ENCODE data around the gene PDPN. TPM values are rescaled to one million over a fixed set of nuclear protein-coding genes. Genes with fewer than 3 reads are reported as not detected.

PDPN gene
- total and polyA plus RNA-seq, 2 of the 8 experiments (the other 6 are each of a cell fraction or from before 2014, with no cell fraction given) = 44.7 to 169 TPM

DNA sequence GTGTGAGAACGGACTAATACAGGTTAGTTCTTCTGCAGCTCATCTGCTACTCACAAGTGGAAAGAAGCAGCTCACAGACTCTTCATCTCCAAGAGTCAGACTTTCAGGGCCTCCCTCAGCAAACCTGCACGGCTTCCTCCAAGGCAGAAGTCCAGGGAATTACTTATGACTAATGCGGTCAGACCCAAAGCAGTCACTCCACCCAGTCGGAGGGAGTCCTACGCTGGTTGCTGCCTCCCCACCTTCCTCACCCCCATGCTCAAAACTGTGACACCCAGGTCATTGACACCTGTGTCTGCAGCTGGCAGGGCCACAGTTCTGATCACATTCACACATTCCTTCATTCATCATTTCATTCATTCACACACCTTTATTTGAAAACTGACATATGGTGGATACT, 77.9 kb downstream of the PDPN start:
- no peaks in the 10 kb centered on the region for H3K36me3 ChIP-seq (ENCODE audit: control insufficient read depth in 2 of 4, insufficient read depth in 4 of 4, low read length in 3 of 4)
- H2BK12ac ChIP-seq (ENCODE audit: low read depth, low read length) = no peak overlapping the region
- H3K27ac ChIP-seq (ENCODE audit: low read depth, low read length) = no peak overlapping the region
- no peak overlapping the region for H3K4me3 ChIP-seq (ENCODE audit: extremely low read depth in 1 of 4, insufficient read depth in 2 of 4, low read depth in 3 of 4, low read length in 4 of 4)
- H4K8ac ChIP-seq (ENCODE audit: extremely low read depth, insufficient read depth, low read length) = no peak overlapping the region
- WGBS, 2 experiments (ENCODE audit: extremely low coverage in 1 of 2, insufficient coverage in 1 of 2, insufficient read length in 1 of 2, insufficient replicate concordance in 2 of 2, low coverage in 1 of 2, low lambda C conversion rate in 2 of 2, missing lambda C conversion rate in 1 of 2) = 97% methylated on average over 5 of the region's 5 CpGs; no CpG with 5 or more reads in 1 of the 2 experiments
- H4K20me1 ChIP-seq (replicated peaks in 1 of 2; ENCODE audit: control insufficient read depth in 1 of 2, insufficient read depth in 2 of 2, low read length in 2 of 2) = no peaks in the 10 kb centered on the region
- no peak overlapping the region for H2AK5ac ChIP-seq (ENCODE audit: low read depth, low read length)
- CTCF ChIA-PET (ENCODE audit: partially characterized antibody) = interaction anchor here (1.2 kb wide), 1 partner anchor 269 kb away, joined by 3 read pairs; no protein-coding TSS in a partner anchor
- no peaks in the 10 kb centered on the region for H3K27me3 ChIP-seq (replicated peaks in 1 of 4; ENCODE audit: control insufficient read depth in 3 of 4, extremely low read depth in 1 of 4, insufficient read depth in 3 of 4, low read length in 3 of 4)
- H3K23ac ChIP-seq (ENCODE audit: insufficient read length) = no peak overlapping the region
- H3K56ac ChIP-seq (replicated peaks; ENCODE audit: insufficient read length, low read depth, low read length) = no peak overlapping the region
- H2BK5ac ChIP-seq (ENCODE audit: low read depth, low read length) = no peak overlapping the region
- no peaks in the 10 kb centered on the region for H3K4me1 ChIP-seq (replicated peaks in 1 of 4; ENCODE audit: control insufficient read depth in 3 of 4, insufficient read depth in 4 of 4, low read length in 3 of 4)
- H3K9ac ChIP-seq (replicated peaks in 1 of 4; ENCODE audit: extremely low read depth in 1 of 4, low read depth in 3 of 4, low read length in 3 of 4) = no peak overlapping the region
- no peak overlapping the region for H3K4me2 ChIP-seq (ENCODE audit: insufficient read depth in 1 of 2, low read depth in 2 of 2, low read length in 2 of 2)
- no peaks in the 10 kb centered on the region for H3K79me1 ChIP-seq (ENCODE audit: low read depth, low read length)
- no peak overlapping the region for H2AFZ ChIP-seq (ENCODE audit: low read length)
- no peak overlapping the region for H2BK120ac ChIP-seq (replicated peaks; ENCODE audit: low read depth, low read length)
- no peak overlapping the region for H3K4ac ChIP-seq (replicated peaks; ENCODE audit: insufficient read length, low read depth, low read length)
- no peak for DNase-seq (ENCODE audit: low read depth in 1 of 2, low spot score in 2 of 2)
- H3K14ac ChIP-seq (ENCODE audit: insufficient read length) = no peak overlapping the region
- no peak overlapping the region for H2BK15ac ChIP-seq (ENCODE audit: low read length)
- H3K79me2 ChIP-seq (ENCODE audit: control insufficient read depth in 1 of 2, insufficient read depth in 2 of 2, low read length in 2 of 2) = no peaks in the 10 kb centered on the region
- H3K18ac ChIP-seq (ENCODE audit: extremely low read depth, low read length) = no peak overlapping the region
- no peak overlapping the region for H2BK20ac ChIP-seq (ENCODE audit: low read length)
- H4K91ac ChIP-seq (replicated peaks; ENCODE audit: insufficient read length, low read length) = no peak overlapping the region
- POLR2A ChIA-PET (ENCODE audit: partially characterized antibody) = no interaction called here
- H3K23me2 ChIP-seq (ENCODE audit: low read depth, low read length) = no peaks in the 10 kb centered on the region
- TF ChIP-seq TBP (IDR thresholded peaks at IDR 0.05; ENCODE audit: low read depth, low read length) (no peak), CBX8 (IDR thresholded peaks at IDR 0.05; ENCODE audit: borderline replicate concordance, low read depth, low read length) (no peak), FOSL1 (IDR thresholded peaks at IDR 0.05; ENCODE audit: insufficient read depth, low read depth, low read length) (no peak), SIX5 (IDR thresholded peaks at IDR 0.05; ENCODE audit: low read depth, low read length) (no peak), GTF2F1 (IDR thresholded peaks at IDR 0.05; ENCODE audit: borderline replicate concordance, low read depth, low read length) (no peak), BACH1 (IDR thresholded peaks at IDR 0.05; ENCODE audit: low read length) (no peak), NANOG (IDR thresholded peaks at IDR 0.05; ENCODE audit: insufficient read depth, low read depth, low read length, poor library complexity, severe bottlenecking) (no peak), HDAC6 (IDR thresholded peaks at IDR 0.05; ENCODE audit: low read depth, low read length) (no peak), TCF12 (IDR thresholded peaks at IDR 0.05; ENCODE audit: low read depth, low read length) (no peak), RFX5 (IDR thresholded peaks at IDR 0.05; ENCODE audit: borderline replicate concordance, low read depth, low read length) (no peak), GABPA (IDR thresholded peaks at IDR 0.05; ENCODE audit: borderline replicate concordance, insufficient read depth, low read length) (no peak), CHD1 (IDR thresholded peaks at IDR 0.05; ENCODE audit: low read depth, low read length) (no peak)
- H4K5ac ChIP-seq (ENCODE audit: insufficient read length, low read depth, low read length) = no peak overlapping the region
- FAIRE-seq = no peak
- peaks cover 8 to 24% of the 10 kb centered on the region in 2 experiments; a peak in 3 of 4 replicates for H3K9me3 ChIP-seq (ENCODE audit: insufficient read depth in 2 of 2, low read depth in 1 of 2, low read length in 1 of 2)
